NCI-H146 (cell line): ENCODE data around the gene GPR22.

ENCODE experiments used
- DNase-seq: peaks from one replicate; lab custom pipeline; 2025; lab: John Stamatoyannopoulos, UW

The GPR22 gene

DNA sequence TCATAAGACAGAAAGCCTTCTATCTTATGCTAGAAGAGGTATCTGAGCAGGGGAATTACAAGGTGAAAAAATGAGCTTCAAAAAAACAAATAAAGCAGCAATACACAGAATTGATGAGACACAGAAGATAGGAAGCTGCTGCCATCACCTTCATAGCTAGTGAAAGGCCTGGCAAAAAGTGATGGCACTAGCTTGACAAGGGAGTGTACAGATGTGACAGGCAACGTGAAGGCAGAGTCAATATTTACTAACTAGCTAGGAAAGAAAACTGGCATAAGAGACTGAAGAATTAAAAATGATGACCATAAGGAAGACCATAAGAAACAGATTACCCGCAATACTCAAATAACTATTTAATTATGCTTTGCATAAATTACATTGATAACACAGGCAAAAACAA lies 9.4 kb downstream of the GPR22 start:
- peak; percentile 10 for DNase-seq

DNA sequence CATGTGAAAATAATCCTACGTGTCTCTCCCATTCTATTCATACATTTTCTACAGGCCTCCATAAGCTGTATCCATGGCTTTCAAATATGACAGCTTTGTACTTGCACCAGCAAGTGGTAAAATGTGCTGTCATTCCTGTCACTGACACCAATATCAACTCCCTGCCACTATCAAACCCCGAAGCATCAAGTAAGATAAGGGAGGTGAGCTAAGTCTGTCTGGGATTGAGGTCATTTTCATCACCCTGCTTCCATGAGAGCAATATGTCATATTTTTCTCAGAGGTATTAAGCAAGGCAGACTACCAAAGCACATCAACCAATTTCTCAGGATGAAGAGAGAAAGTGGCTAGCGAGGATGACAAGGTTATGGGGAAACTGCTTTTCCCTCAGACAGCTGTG lies 11.1 kb downstream of the GPR22 start:
- no peak for DNase-seq

DNA sequence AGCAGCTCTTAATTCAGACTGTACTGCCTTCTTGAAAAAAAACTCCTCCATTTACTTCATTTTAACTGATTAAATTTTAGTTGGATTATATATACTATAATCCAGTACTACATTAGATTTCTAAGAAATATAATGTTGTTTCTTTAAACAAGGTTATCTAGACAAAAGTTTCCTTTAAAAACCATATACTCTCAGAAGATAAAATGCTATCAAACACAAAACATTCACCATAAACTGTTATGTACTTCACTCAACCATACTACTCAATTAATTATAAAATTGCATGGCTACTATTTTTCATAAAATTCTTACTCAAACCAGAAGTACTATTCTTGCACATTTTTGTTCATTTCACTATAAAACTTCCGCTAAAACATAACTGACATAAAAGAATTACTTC lies 12.7 kb downstream of the GPR22 start:
- no peak for DNase-seq

DNA sequence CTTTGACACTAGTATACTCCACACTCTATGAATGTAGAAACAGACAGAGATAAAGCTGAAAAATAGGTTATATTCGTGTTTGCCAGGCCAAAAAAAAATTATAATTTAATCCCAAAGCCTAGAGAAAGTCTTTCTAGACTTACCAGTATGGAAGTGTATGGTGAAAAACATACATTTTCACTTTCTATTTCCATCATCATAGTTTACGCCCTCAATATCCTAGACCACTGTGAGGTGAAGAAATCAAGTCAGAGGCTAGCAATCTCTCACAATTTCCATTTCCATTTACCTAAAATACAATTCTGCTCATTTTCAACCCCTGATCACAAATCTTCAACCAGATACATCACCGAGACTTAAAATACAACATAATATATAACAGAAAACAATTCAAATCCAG lies 16.2 kb downstream of the GPR22 start:
- no peak for DNase-seq

GRCh38 chr7:107492875-107493274 lies 23.0 kb downstream of the GPR22 start:
- DNase-seq, result no peak

- DNase-seq, result peak; percentile 44
Measured at GRCh38 chr7:107494315-107494751, 24.5 kb downstream of the GPR22 start.

- DNase-seq, result no peak
Measured at GRCh38 chr7:107494884-107495283, 25.0 kb downstream of the GPR22 start.

DNA sequence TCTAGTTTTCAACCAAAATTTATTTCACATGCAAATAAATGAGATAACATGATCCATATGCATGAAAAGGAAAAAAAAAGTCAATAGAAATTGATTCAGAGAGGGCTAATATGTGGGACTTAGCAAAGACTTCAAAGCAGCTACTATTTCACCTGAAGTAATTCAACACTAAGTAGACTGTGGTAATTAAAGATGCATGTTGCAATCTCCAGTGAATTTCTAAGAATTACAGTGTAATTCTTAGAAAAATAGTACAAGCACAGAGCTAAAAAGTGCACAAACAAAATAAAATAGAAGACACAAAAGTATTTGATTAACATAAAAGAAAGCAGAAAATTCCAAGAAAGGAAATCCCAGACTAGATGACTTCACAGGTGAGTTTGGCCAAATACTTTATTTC lies 25.7 kb downstream of the GPR22 start:
- DNase-seq, result no peak

GRCh38 chr7:107499731-107500130 lies 29.9 kb downstream of the GPR22 start:
- no peak for DNase-seq

DNA sequence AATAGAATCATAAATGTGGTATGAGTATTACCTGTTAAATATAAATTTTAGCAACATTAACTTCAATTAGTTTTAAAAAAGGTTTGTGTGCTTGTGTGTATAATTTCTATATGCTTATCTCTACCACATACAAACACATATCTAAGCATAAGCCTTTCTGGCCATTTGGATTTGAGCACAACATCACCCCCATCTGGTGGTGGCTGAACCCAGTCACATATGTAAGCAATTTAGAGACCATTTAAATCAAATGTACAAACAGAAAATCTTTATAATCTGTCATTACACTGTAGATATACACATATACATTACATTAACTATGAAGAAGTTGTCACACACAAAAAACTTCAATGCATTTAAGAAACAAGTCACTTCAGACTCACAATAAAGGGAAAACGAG lies 31.7 kb downstream of the GPR22 start:
- DNase-seq, result peak; percentile 34

DNA sequence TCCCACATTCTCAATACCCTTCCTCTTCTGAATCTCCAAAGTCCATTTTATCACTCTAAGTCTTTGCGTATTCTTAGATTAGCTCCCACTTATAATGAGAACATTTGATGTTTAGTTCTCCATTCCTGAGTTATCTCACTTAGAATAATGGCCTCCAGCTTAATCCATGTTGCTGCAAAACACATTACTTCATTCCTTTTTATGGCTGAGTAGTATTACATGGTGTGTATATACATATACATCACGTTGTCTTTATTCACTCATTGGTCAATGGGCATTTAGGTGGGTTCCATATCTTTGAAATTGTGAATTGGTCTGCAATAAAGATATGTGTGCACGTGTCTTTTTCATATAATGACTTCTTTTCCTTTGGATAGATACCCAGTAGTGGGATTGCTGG lies 32.3 kb downstream of the GPR22 start:
- DNase-seq, result no peak

GRCh38 chr7:107502797-107503196 lies 32.9 kb downstream of the GPR22 start:
- DNase-seq, result no peak

GRCh38 chr7:107503687-107504086 lies 33.8 kb downstream of the GPR22 start:
- no peak for DNase-seq

DNA sequence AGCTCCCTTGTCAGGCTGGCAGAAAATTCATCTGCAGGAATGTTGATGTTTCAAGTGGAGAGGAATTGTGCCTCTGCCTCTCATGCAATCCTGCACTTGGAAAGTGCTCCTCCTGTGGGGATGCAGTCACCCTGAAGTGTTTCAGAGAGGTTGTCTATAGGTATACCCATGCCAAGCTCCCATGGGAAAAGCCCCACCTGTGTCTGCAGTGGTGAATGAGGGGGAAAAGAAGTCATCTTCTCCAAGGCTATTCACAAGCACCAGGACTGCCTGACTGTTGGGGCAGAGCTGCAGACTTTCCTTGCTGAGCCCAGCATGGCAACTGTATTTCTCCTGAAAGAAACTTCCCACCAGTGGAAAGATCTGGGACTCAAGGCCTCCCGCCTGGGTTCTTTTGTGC lies 35.5 kb downstream of the GPR22 start:
- no peak for DNase-seq

DNA sequence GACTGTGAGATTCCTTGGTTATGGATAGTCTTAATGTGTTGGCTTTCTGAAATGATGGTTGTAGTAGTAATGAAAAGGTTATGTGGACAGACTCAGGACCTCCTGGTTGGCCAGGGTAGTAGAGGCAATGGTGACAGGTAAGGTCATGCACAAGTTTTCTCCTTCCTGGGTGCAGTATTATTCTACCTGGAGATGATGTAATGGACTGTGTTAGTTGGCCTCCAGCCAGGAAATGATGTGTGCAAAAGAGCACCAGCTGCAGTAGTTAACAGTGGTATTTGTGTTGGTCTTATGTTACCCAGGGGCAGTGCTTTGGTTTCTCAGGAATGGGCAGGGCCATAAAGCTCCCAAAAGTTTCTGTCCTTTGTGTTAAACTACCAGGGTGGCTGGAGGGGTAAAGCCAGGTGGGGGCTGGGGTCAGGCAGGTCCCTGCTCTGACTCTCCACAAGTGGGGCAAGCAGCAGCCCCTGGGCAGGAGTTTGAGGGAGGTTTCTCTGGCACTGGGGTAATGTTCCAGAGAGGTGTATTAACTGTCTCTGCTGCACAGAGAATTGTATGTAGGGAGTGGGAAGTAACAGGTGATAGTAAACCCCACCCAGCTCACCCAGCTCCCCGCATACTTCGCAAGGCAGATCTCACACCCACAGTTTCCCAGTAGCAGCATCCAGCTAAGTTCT lies 36.3 kb downstream of the GPR22 start:
- peak; percentile 90 for DNase-seq

DNA sequence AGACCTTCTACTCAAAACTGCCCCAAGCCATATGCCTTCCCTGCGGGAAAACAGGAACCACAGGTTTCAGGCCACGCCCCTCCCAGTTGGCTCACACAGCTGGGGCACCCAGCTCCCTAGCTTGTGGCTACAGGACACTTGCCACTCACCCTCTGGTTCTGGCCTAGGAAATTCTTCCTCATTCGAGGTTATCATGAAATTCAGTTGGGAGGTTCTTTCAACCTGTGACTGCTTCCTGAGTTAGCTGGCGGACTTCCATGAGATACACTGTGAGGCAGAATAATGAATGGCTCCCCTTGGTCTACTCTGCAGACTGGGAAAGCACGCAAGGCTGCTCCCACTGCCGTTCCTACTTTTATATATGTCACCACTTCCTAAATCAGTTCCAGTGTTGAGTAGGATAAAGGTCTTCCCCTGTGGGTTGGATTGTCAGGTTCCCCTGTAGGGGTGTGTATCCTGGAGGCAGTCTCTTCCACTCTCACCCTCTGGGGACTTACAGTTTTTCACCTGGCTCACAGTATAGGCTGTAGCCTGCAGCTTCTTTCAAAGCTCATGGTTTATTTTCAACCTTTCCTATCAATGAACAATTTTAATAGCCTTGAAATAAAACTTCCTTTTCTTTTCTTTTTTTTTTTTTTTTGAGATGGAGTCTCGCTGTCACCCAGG lies 37.0 kb downstream of the GPR22 start:
- peak; percentile 73 for DNase-seq
